CD14-positive monocyte (primary cell): ENCODE measurements around the gene F2. TPM values are rescaled to one million over a fixed set of nuclear protein-coding genes. Genes with fewer than 3 reads are reported as not detected.

Experiments used
- DNase-seq, 3 donors: peaks; one replicate each; pipeline ENCODE4 v3.0.0-alpha.2; 2011 to 2022
- H2AFZ ChIP-seq: 2 replicates; pipeline ENCODE4 v1.6.0; 2012; ENCODE audit warnings: mild to moderate bottlenecking, low read depth, low read length, inconsistent platforms; ENCODE audit not compliant: insufficient read depth, poor library complexity, severe bottlenecking
- H3K27ac ChIP-seq, 2 donors: 1 replicate in 1 of 2; 2 replicates in 1 of 2; pipeline ENCODE4 v1.5.1; 2012 to 2013; ENCODE audit warnings: low read length in 2 of 2, control low read depth in 1 of 2, inconsistent platforms in 1 of 2, low read depth in 1 of 2, mild to moderate bottlenecking in 1 of 2
- H3K27me3 ChIP-seq, 2 donors: one replicate each; pipeline versions ENCODE4 v1.6.0 to v1.6.1; 2011 to 2013; ENCODE audit warnings: low read length in 2 of 2; ENCODE audit not compliant: control insufficient read depth in 2 of 2, insufficient read depth in 2 of 2
- H3K36me3 ChIP-seq, 2 donors: replicated peaks in 1 of 2; 1 replicate in 1 of 2; 2 replicates in 1 of 2; pipeline versions ENCODE4 v1.5.1 to v1.6.1; 2012 to 2013; ENCODE audit warnings: low read length in 2 of 2, control low read depth in 1 of 2, inconsistent platforms in 1 of 2, mild to moderate bottlenecking in 1 of 2; ENCODE audit not compliant: insufficient read depth in 2 of 2, control insufficient read depth in 1 of 2
- H3K4me1 ChIP-seq, 2 donors: 1 replicate in 1 of 2; 2 replicates in 1 of 2; pipeline versions ENCODE4 v1.5.1 to v1.6.1; 2012 to 2013; ENCODE audit warnings: low read length in 2 of 2, control low read depth in 1 of 2, inconsistent platforms in 1 of 2, mild to moderate bottlenecking in 1 of 2, moderate library complexity in 1 of 2; ENCODE audit not compliant: insufficient read depth in 2 of 2, control insufficient read depth in 1 of 2
- H3K4me2 ChIP-seq: replicated peaks from 2 replicates; pipeline ENCODE3; 2012; ENCODE audit warnings: low read length, moderate library complexity, mild to moderate bottlenecking; ENCODE audit not compliant: poor library complexity, severe bottlenecking; ENCODE audit errors: extremely low read depth
- H3K4me3 ChIP-seq, 3 experiments: fragments of 200-600 bp in 1 of 3; sonication (generic) in 1 of 3; replicated peaks in 1 of 3; 1 replicate in 2 of 3; 2 replicates in 1 of 3; pipeline ENCODE4 v1.5.1; 2011 to 2013; ENCODE audit warnings: low read length in 3 of 3, mild to moderate bottlenecking in 3 of 3, control low read depth in 2 of 3, low read depth in 2 of 3, inconsistent platforms in 1 of 3, moderate library complexity in 1 of 3
- H3K79me2 ChIP-seq: 2 replicates; pipeline ENCODE4 v1.6.0; 2012; ENCODE audit warnings: mild to moderate bottlenecking, control low read depth, inconsistent platforms, low read length, moderate library complexity; ENCODE audit not compliant: insufficient read depth
- H3K9ac ChIP-seq: 2 replicates; pipeline ENCODE4 v1.6.0; 2017; ENCODE audit warnings: low read length, mild to moderate bottlenecking; ENCODE audit not compliant: insufficient read depth, poor library complexity, severe bottlenecking
- H3K9me3 ChIP-seq, 2 donors: replicated peaks in 1 of 2; 1 replicate in 1 of 2; 2 replicates in 1 of 2; pipeline versions ENCODE4 v1.5.1 to v1.6.1; 2012 to 2013; ENCODE audit warnings: low read length in 2 of 2, control low read depth in 1 of 2; ENCODE audit not compliant: control insufficient read depth in 1 of 2, insufficient read depth in 1 of 2
- H4K20me1 ChIP-seq: 2 replicates; pipeline ENCODE4 v1.6.0; 2012; ENCODE audit warnings: mild to moderate bottlenecking, low read length, control low read depth, moderate library complexity; ENCODE audit not compliant: insufficient read depth
- H3K27ac Mint-ChIP-seq, 7 donors: one replicate each; pipeline ENCODE4 v1.8.0; 2020; ENCODE audit warnings: mild to moderate bottlenecking in 7 of 7, mixed read lengths in 7 of 7, moderate library complexity in 6 of 7, inconsistent platforms in 2 of 7
- H3K27me3 Mint-ChIP-seq, 3 donors: one replicate each; pipeline ENCODE4 v1.8.0; 2021 to 2022; ENCODE audit warnings: low read depth in 3 of 3, mild to moderate bottlenecking in 3 of 3, mixed read lengths in 3 of 3, moderate library complexity in 3 of 3, inconsistent platforms in 1 of 3
- H3K36me3 Mint-ChIP-seq, 2 donors: one replicate each; pipeline ENCODE4 v1.8.0; 2020; ENCODE audit warnings: mixed read lengths in 2 of 2, inconsistent platforms in 1 of 2, mild to moderate bottlenecking in 1 of 2
- H3K4me1 Mint-ChIP-seq: one replicate; pipeline ENCODE4 v1.8.0; 2020; ENCODE audit warnings: mild to moderate bottlenecking, mixed read lengths
- H3K4me3 Mint-ChIP-seq, 2 donors: one replicate each; pipeline ENCODE4 v1.8.0; 2020; ENCODE audit warnings: mild to moderate bottlenecking in 2 of 2, mixed read lengths in 2 of 2, moderate library complexity in 1 of 2
- H3K9me3 Mint-ChIP-seq, 7 donors: one replicate each; pipeline ENCODE4 v1.8.0; 2020 to 2022; ENCODE audit warnings: mixed read lengths in 7 of 7, mild to moderate bottlenecking in 6 of 7, moderate library complexity in 6 of 7, inconsistent platforms in 2 of 7
- CTCF ChIP-seq: fragments of 200-600 bp; IDR thresholded peaks from one replicate; pipeline ENCODE4 v1.8.0; 2022; ENCODE audit warnings: antibody characterized with exemption, mild to moderate bottlenecking
- WGBS: methylation state at CpG from one replicate; pipeline ENCODE4 v1.1.5; 2013; ENCODE audit warnings: missing lambda C conversion rate; ENCODE audit not compliant: insufficient coverage; 5-methylcytosine and 5-hydroxymethylcytosine counted together
- intact Hi-C, 2 donors: fragments of 100-400 bp; cut with micrococcal nuclease; formaldehyde crosslinking; loops; one replicate each; pipeline versions ENCODE4 v1.15.0 to v1.15.1; 2023
- polyA plus RNA-seq, 3 donors: library from polyadenylated mRNA; depleted of rRNA in 1 of 3; unstranded in 2 of 3; stranded (reverse) in 1 of 3; fragments of 300-500 nt in 2 of 3; fragments of >200 nt in 1 of 3; fragmentation: Illumina TruSeq in 2 of 3; gene quantifications; 1 replicate in 2 of 3; 2 replicates in 1 of 3; pipeline ENCODE4 v1.2.3, GENCODE V29; 2012 to 2021

Gene F2
- polyA plus RNA-seq, 3 donors: not detected

- peaks cover 95% of the 10 kb centered on the region for H3K4me1 Mint-ChIP-seq
- peak overlapping the region; percentile 81 to 99 (median 96) for H3K27ac Mint-ChIP-seq
- Histone ChIP-seq H3K36me3 (peaks cover 16 to 29% of the 10 kb centered on the region in 2 donors), H3K9me3 (no peaks in the 10 kb centered on the region), H3K4me3 (peak overlapping the region in 1 of 3 experiments; percentile 65), H3K27me3 (no peaks in the 10 kb centered on the region), H3K9ac (no peak overlapping the region), H2AFZ (no peak overlapping the region), H3K4me2 (no peak overlapping the region), H3K79me2 (peaks cover 54% of the 10 kb centered on the region), H3K27ac (peak overlapping the region; percentile 94 to 95), H3K4me1 (peaks cover 93 to 95% of the 10 kb centered on the region in 2 donors), H4K20me1 (no peaks in the 10 kb centered on the region)
- peaks cover 41 to 63% of the 10 kb centered on the region in 2 donors for H3K36me3 Mint-ChIP-seq
- H3K27me3 Mint-ChIP-seq: no peaks in the 10 kb centered on the region
- TF ChIP-seq CTCF: no peak
- no peak for DNase-seq
- intact Hi-C loops: no loop called here
- no peak overlapping the region for H3K4me3 Mint-ChIP-seq
- 93% methylated on average over 5 of the region's 6 CpGs for WGBS
- peaks cover 0 to 7% (median 3%) of the 10 kb centered on the region in 7 donors for H3K9me3 Mint-ChIP-seq
These were observed 45.1 kb upstream of the F2 start for GRCh38 chr11:46673713-46674462.

- TF ChIP-seq CTCF: no peak
- Histone ChIP-seq H3K4me1 (peaks cover 93 to 95% of the 10 kb centered on the region in 2 donors), H3K4me3 (peak overlapping the region in 1 of 3 experiments; percentile 51), H3K36me3 (peaks cover 18 to 29% of the 10 kb centered on the region in 2 donors), H4K20me1 (no peaks in the 10 kb centered on the region), H3K9ac (peak overlapping the region; percentile 16), H3K27me3 (no peaks in the 10 kb centered on the region), H2AFZ (peak overlapping the region; percentile 24), H3K9me3 (no peaks in the 10 kb centered on the region), H3K27ac (peak overlapping the region; percentile 94 to 95), H3K4me2 (peak overlapping the region; percentile 29), H3K79me2 (peaks cover 49% of the 10 kb centered on the region)
- peaks cover 0 to 7% (median 3%) of the 10 kb centered on the region in 7 donors for H3K9me3 Mint-ChIP-seq
- intact Hi-C loops: no loop called here
- peaks cover 91% of the 10 kb centered on the region for H3K4me1 Mint-ChIP-seq
- peak in 2 of 3 donors; percentile 17 to 56 for DNase-seq
- WGBS: 3% methylated on average over 7 of the region's 12 CpGs
- H3K27me3 Mint-ChIP-seq: no peaks in the 10 kb centered on the region
- H3K4me3 Mint-ChIP-seq: peak overlapping the region; percentile 50 to 80
- H3K36me3 Mint-ChIP-seq: peaks cover 41 to 63% of the 10 kb centered on the region in 2 donors
- H3K27ac Mint-ChIP-seq: peak overlapping the region; percentile 88 to 97 (median 94)
These were observed 44.3 kb upstream of the F2 start for GRCh38 chr11:46674463-46675287.
